Epithelial cell of esophagus (primary cell): ENCODE data around the gene TOM1.

Experiments
- DNase-seq: peaks from one replicate; pipeline ENCODE4 v3.0.0; 2010; ENCODE audit warnings: low read depth
- H3K4me3 ChIP-seq: 2 replicates; pipeline ENCODE4 v1.5.1; 2011; ENCODE audit warnings: mild to moderate bottlenecking, low read length, control low read depth
- TF ChIP-seq, protein P1 (sequence below): IDR thresholded peaks from 2 replicates; pipeline ENCODE4 v1.5.1; 2011; ENCODE audit warnings: low read depth, mild to moderate bottlenecking, low read length, control low read depth, inconsistent platforms; ENCODE audit not compliant: insufficient read depth; ENCODE audit errors: missing control alignments

Gene TOM1

DNA sequence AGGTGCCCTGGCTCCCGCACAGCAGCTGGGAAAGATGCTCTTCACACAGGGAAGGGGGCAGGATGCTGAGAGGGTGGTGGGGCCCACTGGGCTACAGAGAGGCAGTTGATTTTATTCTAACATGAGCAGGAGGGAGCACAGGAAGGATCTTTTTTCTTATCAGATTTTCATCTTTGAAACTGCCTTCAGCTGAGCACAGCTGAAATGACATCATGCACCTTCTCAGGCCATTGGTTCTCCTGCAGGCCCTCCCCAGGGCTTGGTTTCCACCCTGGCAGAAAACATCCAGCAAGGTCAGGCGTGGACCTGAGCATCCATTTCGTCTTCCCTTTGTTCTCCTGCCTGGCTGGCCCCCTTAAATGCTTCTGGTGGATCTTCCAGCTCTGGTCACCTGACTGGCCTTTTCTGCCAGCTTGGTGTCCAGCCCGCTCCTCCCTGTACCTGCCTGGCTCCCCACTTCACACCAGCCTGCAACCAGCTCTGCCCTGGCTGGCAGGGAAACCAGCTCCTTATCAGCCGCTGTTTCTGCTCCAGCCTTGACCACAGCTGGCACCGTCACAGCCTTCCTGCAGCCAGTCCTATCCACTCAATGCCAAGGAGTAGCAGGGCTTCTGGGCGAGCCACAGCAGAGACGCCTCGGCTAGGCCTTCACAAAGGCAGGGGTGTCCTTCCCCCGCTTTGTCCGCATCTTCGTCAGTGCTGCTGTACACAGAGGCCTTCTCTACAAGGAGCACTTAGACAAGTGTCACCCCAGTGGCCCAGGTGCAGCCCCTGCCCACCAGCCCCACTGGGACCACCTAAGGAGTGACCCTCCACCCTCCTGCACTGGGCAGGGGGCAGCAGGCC lies 36.5 kb downstream of the TOM1 start:
- no peak for DNase-seq
- TF ChIP-seq, protein P1, sequence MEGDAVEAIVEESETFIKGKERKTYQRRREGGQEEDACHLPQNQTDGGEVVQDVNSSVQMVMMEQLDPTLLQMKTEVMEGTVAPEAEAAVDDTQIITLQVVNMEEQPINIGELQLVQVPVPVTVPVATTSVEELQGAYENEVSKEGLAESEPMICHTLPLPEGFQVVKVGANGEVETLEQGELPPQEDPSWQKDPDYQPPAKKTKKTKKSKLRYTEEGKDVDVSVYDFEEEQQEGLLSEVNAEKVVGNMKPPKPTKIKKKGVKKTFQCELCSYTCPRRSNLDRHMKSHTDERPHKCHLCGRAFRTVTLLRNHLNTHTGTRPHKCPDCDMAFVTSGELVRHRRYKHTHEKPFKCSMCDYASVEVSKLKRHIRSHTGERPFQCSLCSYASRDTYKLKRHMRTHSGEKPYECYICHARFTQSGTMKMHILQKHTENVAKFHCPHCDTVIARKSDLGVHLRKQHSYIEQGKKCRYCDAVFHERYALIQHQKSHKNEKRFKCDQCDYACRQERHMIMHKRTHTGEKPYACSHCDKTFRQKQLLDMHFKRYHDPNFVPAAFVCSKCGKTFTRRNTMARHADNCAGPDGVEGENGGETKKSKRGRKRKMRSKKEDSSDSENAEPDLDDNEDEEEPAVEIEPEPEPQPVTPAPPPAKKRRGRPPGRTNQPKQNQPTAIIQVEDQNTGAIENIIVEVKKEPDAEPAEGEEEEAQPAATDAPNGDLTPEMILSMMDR: no peak
- no peak overlapping the region for H3K4me3 ChIP-seq

DNA sequence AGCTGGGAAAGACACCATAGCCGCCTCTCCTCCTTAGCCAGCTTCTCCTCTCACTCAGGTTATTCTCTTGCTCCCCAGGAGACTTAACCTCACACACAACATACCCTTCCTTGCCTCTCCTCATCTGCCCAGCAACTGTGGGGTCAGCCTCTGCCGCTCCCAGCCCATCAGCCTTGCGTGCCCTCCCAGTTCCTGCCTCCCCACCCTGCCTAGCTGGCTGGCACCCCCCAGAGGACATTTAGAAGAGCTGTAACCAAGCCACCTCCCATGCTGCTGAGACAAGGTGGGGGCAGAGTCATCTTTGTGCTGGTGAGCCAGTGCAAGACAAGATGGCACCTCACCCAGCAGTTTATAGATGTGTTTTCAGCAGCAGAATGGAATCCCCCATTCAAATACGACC lies 38.2 kb downstream of the TOM1 start:
- DNase-seq: no peak
- TF ChIP-seq, protein P1: no peak
- no peak overlapping the region for H3K4me3 ChIP-seq

DNA sequence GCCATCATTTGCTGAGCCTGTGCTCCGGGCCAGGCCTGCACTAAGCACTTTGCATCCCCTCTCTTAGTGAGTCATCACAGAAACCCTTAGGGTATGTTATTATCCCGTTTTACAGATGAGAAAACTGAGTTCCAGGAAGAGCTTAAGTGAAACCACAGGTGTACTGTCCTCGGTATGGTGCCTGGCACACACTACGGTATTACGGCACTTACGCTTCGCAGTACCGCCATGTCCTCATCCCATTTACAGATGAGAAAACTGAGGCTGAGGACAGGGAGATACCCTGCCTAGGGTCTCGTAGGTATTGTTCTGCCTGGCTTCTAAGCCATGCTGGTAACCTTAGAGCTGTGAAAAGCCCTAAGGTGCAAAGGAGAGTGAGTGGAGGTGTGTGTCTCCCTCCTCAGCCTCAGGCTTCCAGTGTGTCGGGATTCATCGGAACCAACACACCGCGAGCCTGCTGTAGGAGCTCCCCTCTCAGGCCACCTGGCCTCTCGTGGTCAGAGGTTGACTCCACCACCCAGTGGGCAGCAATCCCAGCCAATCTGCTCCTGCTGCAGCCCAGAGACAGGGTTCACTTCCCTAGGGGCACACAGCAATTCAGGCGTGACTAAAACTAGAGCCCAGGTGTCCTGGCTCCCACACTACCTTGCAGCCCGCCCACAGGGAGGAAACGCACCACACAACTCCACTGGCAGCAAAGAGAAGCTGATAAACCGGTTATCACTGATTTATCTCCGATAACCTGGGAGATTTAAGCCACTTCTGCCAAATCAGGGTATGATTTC lies 41.6 kb downstream of the TOM1 start:
- H3K4me3 ChIP-seq: no peak overlapping the region
- no peak for DNase-seq
- TF ChIP-seq, protein P1: no peak

DNA sequence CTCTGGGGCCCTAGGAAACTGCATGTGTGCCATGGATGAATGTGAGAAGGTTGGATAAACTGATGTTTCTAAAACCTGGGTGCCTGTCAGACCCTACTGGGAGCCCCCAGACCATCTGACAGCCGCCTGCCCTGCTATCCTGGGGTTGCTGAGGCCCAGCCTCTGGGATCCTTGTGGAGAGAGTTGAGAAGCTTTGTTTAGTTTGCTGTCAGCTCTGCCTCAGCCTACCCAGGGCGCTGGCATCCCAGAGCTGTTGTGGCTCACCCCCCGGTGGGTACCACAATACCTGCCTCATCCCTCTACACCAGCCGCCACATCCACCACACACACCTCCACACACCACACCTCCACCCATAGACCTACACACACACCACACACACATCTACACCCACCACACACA lies 42.7 kb downstream of the TOM1 start:
- H3K4me3 ChIP-seq: no peak overlapping the region
- no peak for DNase-seq
- TF ChIP-seq, protein P1: no peak

DNA sequence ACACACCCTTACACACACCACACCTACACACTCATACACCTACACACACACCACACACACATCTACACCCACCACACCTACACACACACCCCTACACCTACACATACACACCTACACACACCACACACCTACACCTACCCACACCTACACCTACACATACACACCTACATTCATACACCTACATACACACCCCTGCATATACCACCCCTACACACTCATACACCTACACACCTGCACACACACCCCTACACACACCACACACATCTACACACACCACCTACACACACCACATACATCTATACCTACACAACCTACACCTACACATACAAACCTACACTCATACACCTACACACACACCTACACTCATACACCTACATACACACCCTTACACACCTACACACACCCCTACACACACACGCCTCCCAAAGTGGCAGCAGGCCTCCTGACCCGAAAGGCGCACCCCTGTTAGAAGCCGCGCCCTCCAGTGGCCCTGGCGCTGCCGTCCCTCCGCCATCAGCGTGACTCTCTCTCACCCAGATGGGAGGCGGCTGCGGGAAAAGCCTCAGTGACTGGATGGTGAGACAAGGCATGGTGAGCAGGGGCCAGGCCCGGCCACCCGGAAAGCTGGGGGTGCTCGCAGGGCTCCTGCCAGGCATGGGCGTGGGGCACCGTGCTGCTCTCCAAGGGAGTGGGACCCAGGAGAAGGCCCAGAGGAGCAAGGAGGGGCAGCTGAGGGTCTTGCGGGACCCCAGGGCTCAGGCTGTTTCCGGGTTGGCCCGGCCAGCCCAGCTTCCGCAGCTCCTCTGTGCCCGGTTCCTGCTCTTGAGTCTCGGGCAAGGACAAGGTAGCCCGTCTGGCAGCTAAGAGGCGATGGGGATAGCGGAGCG lies 44.2 kb downstream of the TOM1 start:
- TF ChIP-seq, protein P1: no peak
- DNase-seq: no peak
- H3K4me3 ChIP-seq: no peak overlapping the region

DNA sequence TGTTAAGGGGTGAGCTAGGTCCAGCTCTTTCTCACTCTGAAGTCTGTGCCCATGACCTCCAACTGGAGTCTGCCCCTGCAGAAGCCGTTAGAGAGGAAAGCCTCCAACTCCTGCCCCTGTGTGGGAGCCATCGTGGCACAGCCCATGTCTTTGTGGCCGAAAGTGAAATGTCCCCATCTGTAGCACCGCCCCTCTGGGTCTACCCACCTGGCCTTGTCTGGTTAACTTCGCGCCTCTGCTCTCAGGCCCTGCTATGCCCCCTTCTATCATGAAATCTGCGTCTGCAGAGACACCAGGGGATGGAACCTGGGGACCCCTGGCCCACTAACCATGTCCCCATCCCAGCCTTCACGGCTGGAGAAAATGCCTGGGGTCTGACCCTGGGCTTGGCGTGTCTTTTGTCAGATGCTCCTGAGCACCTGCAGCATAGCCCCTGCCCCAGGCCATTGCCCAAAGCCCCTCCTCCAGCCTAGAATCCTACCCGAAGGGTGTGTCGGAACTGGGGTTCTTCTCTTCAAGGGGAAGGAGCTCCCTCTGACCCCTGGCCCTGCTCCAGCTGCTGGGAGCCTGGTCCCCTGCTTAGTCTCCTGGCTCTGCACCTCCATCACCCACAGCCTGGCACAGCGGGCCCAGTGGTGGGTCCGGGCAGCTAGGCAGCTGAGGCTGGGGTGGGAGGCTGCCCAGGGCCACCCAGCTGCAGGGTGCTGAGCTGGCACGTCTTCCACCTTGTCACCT lies 45.4 kb downstream of the TOM1 start:
- DNase-seq: no peak
- H3K4me3 ChIP-seq: no peak overlapping the region
- TF ChIP-seq, protein P1: no peak
